SIG-M5 treated with dmso at 0.1 percent for 504 hours (cell line): ENCODE results near the gene FAM78A.
"Not testable (repeated sequence)": the region's sequence is repeated elsewhere in the genome, so short reads cannot be mapped to it uniquely, and the experiment has no call there.

Source experiments
- DNase-seq: peaks from one replicate; lab custom pipeline; 2025; ENCODE audit not compliant: unreplicated experiment; lab: John Stamatoyannopoulos, UW

Gene FAM78A

GRCh38 chr9:131270171-131271015, 5.9 kb downstream of the FAM78A start:
- DNase-seq, result peak; percentile 91

DNA sequence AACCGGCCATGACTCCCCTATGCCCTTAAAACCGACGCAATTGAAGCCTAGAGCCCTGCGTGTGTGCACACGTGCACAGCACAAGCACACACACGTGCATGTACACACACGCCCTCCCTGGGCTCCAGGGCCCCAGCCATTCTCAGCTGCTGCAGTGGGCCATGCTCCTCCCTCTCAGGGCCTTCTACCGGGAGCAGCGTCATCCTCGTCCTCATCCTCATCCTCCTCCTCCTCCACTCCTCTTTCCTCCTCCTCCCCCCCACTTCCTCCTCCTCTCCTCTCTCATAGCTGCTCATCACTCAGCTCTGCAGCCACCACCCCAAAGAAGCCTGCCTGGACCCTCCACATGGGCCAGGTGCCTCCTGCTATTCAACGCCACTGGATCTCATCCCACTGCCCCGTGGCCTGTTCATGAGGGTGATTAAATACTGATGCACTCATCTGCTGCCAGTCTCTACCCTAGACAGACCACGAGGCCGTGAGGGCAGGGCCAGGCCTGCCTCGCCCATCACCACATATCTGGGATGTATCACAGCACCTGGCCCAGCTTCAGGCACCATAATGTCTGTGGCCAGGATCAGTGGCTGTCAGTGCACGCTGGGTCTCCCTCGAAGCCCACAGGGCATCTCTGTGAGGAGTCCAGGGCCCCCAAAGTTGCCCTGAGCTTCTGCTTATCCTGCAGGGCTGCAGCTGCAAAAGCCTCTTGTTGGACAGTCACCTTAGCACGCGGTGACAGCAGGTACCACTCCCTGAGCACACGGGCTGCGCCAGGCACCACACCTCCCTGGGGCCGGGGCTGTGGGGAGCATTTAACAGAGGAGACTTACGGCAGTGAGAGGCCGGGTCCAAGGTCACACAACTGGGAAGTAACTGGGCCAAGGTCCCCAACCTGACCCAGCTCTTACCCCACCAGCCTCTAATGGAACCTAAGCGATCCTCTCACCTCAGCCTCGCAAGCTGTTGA, 9.8 kb downstream of the FAM78A start:
- DNase-seq, result no peak

DNA sequence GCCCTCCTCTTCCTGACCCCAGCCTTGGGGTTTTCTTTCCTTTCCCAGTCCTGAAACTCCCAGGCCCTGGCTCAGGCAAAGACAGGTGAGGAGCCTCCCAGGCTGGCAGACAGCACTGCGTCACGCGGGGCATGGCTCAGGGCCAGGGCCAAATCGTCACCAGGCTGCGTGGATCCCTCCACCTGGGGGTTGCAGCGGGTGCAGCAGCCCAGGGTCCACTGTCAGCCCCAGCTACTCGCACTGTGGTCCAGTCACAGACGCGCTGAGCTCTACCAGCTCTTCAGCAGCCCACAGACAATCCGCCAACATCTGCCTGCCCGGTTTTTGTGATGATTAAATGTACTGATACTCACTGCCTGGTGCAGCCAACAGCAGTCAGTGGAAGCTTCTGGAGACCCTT, 12.1 kb downstream of the FAM78A start:
- DNase-seq, result no peak

GRCh38 chr9:131263701-131264100, 12.6 kb downstream of the FAM78A start:
- no peak for DNase-seq

DNA sequence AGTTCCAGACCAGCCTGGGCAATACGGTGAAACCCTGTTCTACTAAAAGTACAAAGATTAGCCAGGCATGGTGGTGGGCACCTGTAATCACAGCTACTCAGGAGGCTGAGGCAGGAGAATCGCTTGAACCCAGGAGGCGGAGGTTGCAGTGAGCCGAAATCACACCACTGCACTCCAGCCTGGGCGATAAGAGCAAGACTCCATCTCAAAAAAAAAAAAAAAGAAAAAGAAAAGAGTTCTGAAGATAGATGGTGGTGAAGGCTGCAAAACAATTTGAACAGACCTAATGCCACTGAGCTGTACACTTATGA, 13.3 kb downstream of the FAM78A start:
- not testable (repeated sequence) for DNase-seq

GRCh38 chr9:131262327-131263032, 13.8 kb downstream of the FAM78A start:
- DNase-seq, result peak; percentile 32

DNA sequence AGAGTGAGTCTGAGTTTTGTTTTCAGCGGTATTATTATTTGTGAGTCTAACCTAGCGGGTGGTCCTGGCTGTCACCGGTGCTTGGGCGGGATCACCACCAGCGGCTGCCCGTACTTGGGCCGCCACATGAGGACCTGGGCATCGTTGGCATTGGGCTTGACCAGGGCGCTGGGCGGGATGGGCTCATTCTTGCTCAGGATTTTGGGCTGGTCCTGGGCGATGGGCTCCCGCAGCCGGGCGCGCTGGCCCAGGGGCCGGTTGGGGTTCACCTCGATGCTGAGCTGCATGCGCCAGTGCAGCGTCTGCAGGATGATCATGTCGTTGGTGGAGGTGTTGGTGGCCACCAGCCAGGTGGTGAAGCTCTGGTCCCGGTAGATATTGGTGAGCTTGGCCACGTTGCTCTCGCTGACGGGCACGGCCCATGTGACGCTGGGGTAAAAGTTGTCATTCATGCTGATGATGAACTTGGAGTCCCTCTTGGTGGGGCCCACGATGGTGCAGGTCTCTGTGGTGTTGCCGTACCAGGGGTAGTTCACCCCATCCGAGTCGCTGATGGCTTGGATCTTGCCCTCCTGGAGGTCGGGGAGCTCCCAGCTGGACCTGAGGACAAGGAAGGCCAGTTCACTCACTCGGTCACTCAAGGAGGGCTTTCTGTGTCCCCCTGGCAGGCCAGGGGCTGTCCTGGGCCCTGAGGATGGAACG, 15.4 kb downstream of the FAM78A start:
- DNase-seq, result no peak

- no peak for DNase-seq
Observed at GRCh38 chr9:131259916-131260597, 16.3 kb downstream of the FAM78A start.

- DNase-seq, result no peak
Observed at GRCh38 chr9:131259432-131259898, 16.8 kb downstream of the FAM78A start.

- DNase-seq, result no peak
Observed at GRCh38 chr9:131258698-131259431, 17.4 kb downstream of the FAM78A start.

- DNase-seq, result no peak
Observed at GRCh38 chr9:131258186-131258585, 18.1 kb downstream of the FAM78A start.

GRCh38 chr9:131257266-131258025, 18.9 kb downstream of the FAM78A start:
- no peak for DNase-seq

GRCh38 chr9:131255676-131256197, 20.6 kb downstream of the FAM78A start:
- no peak for DNase-seq

DNA sequence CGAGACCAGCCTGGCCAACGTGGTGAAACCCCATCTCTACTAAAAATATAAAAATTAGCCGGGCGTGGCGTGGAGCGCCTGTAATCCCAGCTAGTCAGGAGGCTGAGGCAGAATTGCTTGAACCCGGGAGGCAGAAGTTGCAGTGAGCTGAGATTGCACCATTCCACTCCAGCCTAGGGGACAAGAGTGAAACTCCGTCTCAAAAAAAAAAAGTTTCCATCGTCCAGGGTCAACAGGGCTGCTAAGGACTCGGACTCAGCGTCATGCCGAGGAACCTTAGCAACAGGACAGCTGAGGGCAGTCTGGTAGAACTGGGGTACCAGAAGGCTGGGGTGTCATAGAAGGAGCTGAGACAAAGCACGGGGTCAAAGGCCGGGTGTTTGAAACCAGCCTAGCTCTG, 21.7 kb downstream of the FAM78A start:
- DNase-seq, result no peak

- peak; percentile 93 for DNase-seq
Observed at GRCh38 chr9:131253891-131254491, 22.3 kb downstream of the FAM78A start.

- no peak for DNase-seq
Observed at GRCh38 chr9:131252120-131252519, 24.2 kb downstream of the FAM78A start.

- no peak for DNase-seq
Observed at GRCh38 chr9:131246618-131247017, 29.7 kb downstream of the FAM78A start.

GRCh38 chr9:131244331-131244730, 32.0 kb downstream of the FAM78A start:
- not testable (repeated sequence) for DNase-seq
